ENCODE measurements around the gene DYRK4. TPM values are rescaled to one million over a fixed set of nuclear protein-coding genes. Genes with fewer than 3 reads are reported as not detected.

DYRK4 gene
- total RNA-seq, 1 experiment from 2014 or later: 27.1 TPM

GRCh38 chr12:4572680-4573079 is 10.7 kb downstream of the DYRK4 start:
- H3K9ac ChIP-seq (ENCODE audit: low read length): no peak overlapping the region
- H3K27ac ChIP-seq (ENCODE audit: low read depth, low read length): no peak overlapping the region
- no peak overlapping the region for H2AFZ ChIP-seq (ENCODE audit: low read depth, low read length, poor library complexity, severe bottlenecking)
- H4K20me1 ChIP-seq (ENCODE audit: insufficient read depth): no peaks in the 10 kb centered on the region
- H3K4me1 ChIP-seq (ENCODE audit: control insufficient read depth in 1 of 2, insufficient read depth in 2 of 2, low read length in 2 of 2): no peaks in the 10 kb centered on the region
- H3K36me3 ChIP-seq (ENCODE audit: control insufficient read depth in 1 of 2, insufficient read depth in 2 of 2, low read length in 2 of 2): no peaks in the 10 kb centered on the region
- no peaks in the 10 kb centered on the region for H3K79me2 ChIP-seq (ENCODE audit: insufficient read depth, low read length)
- DNase-seq (ENCODE audit: low read depth, low spot score): no peak
- TF ChIP-seq POLR2A (IDR thresholded peaks at IDR 0.05; ENCODE audit: borderline replicate concordance, extremely low read depth, insufficient read depth, insufficient read length) (no peak), JUND (IDR thresholded peaks at IDR 0.05) (no peak), FOSL1 (IDR thresholded peaks at IDR 0.05; ENCODE audit: low read depth) (no peak), EGR1 (IDR thresholded peaks at IDR 0.05; ENCODE audit: low read depth) (no peak), SRF (IDR thresholded peaks at IDR 0.05; ENCODE audit: low read depth) (no peak), CTCF (IDR thresholded peaks at IDR 0.05 in 2 of 3, conservative IDR thresholded peaks at IDR 0.05 in 1 of 3; ENCODE audit: borderline replicate concordance in 1 of 3, insufficient read depth in 1 of 3, low read depth in 2 of 3, low read length in 2 of 3) (no peak), CEBPB (IDR thresholded peaks at IDR 0.05; ENCODE audit: low read depth) (no peak), SP1 (IDR thresholded peaks at IDR 0.05; ENCODE audit: low read depth) (no peak), CBX3 (IDR thresholded peaks at IDR 0.05; ENCODE audit: low read depth) (no peak), TCF7L2 (IDR thresholded peaks at IDR 0.05; ENCODE audit: borderline replicate concordance, extremely low read depth, insufficient read depth, insufficient read length) (no peak), ZBTB33 (IDR thresholded peaks at IDR 0.05; ENCODE audit: extremely low read depth, insufficient replicate concordance, low read length) (no peak), YY1 (IDR thresholded peaks at IDR 0.05; ENCODE audit: extremely low read depth, insufficient replicate concordance, low read depth, low read length) (no peak), MAX (IDR thresholded peaks at IDR 0.05) (no peak), ATF3 (IDR thresholded peaks at IDR 0.05) (no peak)
- H3K4me3 ChIP-seq (replicated peaks in 1 of 2; ENCODE audit: low read depth in 1 of 2, low read length in 2 of 2): no peak overlapping the region
- no peak overlapping the region for H3K4me2 ChIP-seq (ENCODE audit: low read length)
- intact Hi-C loops (cut with micrococcal nuclease): no loop called here
- H3K9me2 ChIP-seq (ENCODE audit: insufficient read depth): no peaks in the 10 kb centered on the region
- H3K27me3 ChIP-seq (ENCODE audit: insufficient read depth, low read length): no peaks in the 10 kb centered on the region
- RAD21 ChIA-PET (ENCODE audit: low non-redundant PET in 1 of 2, low total read pairs in 2 of 2, uncharacterized antibody in 2 of 2, unreplicated experiment in 2 of 2): no interaction called here
- POLR2A ChIA-PET: no interaction called here
- H3K9me3 ChIP-seq (ENCODE audit: control insufficient read depth in 1 of 2, insufficient read depth in 1 of 2, low read depth in 1 of 2, low read length in 2 of 2): no peaks in the 10 kb centered on the region
- BruUV-seq (replicated peaks): no TSS peak
- no peak for ATAC-seq
- CTCF ChIA-PET: no interaction called here

Data from HCT116 (cell line).